Measurements from ENCODE around the gene LRMDA.

LRMDA gene

GRCh38 chr10:76333796-76334195, 902.4 kb downstream of the LRMDA start:
- DNase-seq = no peak

- no peak for DNase-seq
Measured at GRCh38 chr10:76334255-76334654, 902.8 kb downstream of the LRMDA start.

GRCh38 chr10:76336213-76336963, 905.0 kb downstream of the LRMDA start:
- no peak for DNase-seq

- DNase-seq = no peak
Measured at GRCh38 chr10:76337641-76338040, 906.2 kb downstream of the LRMDA start.

- DNase-seq = no peak
Measured at GRCh38 chr10:76338187-76338586, 906.8 kb downstream of the LRMDA start.

- no peak for DNase-seq
Measured at GRCh38 chr10:76341740-76342139, 910.3 kb downstream of the LRMDA start.

- DNase-seq = no peak
Measured at GRCh38 chr10:76342996-76343395, 911.6 kb downstream of the LRMDA start.

- DNase-seq = no peak
Measured at GRCh38 chr10:76347832-76348231, 916.4 kb downstream of the LRMDA start.

- no peak for DNase-seq
Measured at GRCh38 chr10:76350583-76350982, 919.2 kb downstream of the LRMDA start.

- DNase-seq = no peak
Measured at GRCh38 chr10:76352300-76352699, 920.9 kb downstream of the LRMDA start.

- no peak for DNase-seq
Measured at GRCh38 chr10:76353237-76353851, 921.9 kb downstream of the LRMDA start.

- no peak for DNase-seq
Measured at GRCh38 chr10:76354212-76354738, 922.9 kb downstream of the LRMDA start.

- DNase-seq = no peak
Measured at GRCh38 chr10:76354921-76355320, 923.5 kb downstream of the LRMDA start.

- DNase-seq = no peak
Measured at GRCh38 chr10:76356557-76356956, 925.1 kb downstream of the LRMDA start.

GRCh38 chr10:76357726-76358415, 926.4 kb downstream of the LRMDA start:
- DNase-seq = no peak

GRCh38 chr10:76358743-76359395, 927.4 kb downstream of the LRMDA start:
- no peak for DNase-seq

GRCh38 chr10:76375761-76376160, 944.3 kb downstream of the LRMDA start:
- no peak for DNase-seq

GRCh38 chr10:76382381-76382851, 951.0 kb downstream of the LRMDA start:
- DNase-seq = no peak

- no peak for DNase-seq
Measured at GRCh38 chr10:76388321-76389023, 957.0 kb downstream of the LRMDA start.

GRCh38 chr10:76393875-76394706, 962.7 kb downstream of the LRMDA start:
- no peak for DNase-seq

- DNase-seq = no peak
Measured at GRCh38 chr10:76394707-76395042, 963.3 kb downstream of the LRMDA start.

- no peak for DNase-seq
Measured at GRCh38 chr10:76395251-76395650, 963.8 kb downstream of the LRMDA start.
